Hematopoietic multipotent progenitor cell (in vitro differentiated cells): ENCODE data around the gene PTGIR. TPM values are rescaled to one million over a fixed set of nuclear protein-coding genes. Genes with fewer than 3 reads are reported as not detected.

Experiments
- total RNA-seq: library from RNA; depleted of rRNA; stranded (reverse); fragments of >200 nt; gene quantifications from one replicate; pipeline ENCODE4 v1.2.3, GENCODE V29; 2012

Gene PTGIR
- total RNA-seq, 1 donor = 4.3 TPM

Other genes starting within 250 kb of the PTGIR start
- 2.4 TPM for gene CCDC8, start 211.5 kb downstream of the PTGIR start, total RNA-seq
- gene PNMA8C, start 196.2 kb downstream of the PTGIR start, total RNA-seq = 0.27 TPM
- 7.3 TPM for gene PNMA8A, start 153.5 kb downstream of the PTGIR start, total RNA-seq
- 0.81 TPM for gene PNMA8B, start 129.2 kb downstream of the PTGIR start, total RNA-seq
- gene CALM3, start 23.8 kb downstream of the PTGIR start, total RNA-seq = 76.2 TPM
- gene GNG8, start 11.1 kb upstream of the PTGIR start, total RNA-seq = not detected
- gene DACT3, start 36.1 kb upstream of the PTGIR start, total RNA-seq = under 0.01 TPM
- gene PRKD2, start 92.0 kb upstream of the PTGIR start, total RNA-seq = 50.4 TPM
- gene FKRP, start 121.0 kb upstream of the PTGIR start, total RNA-seq = 19.1 TPM
- 98.3 TPM for gene STRN4, start 121.4 kb upstream of the PTGIR start, total RNA-seq
- gene SLC1A5, start 163.5 kb upstream of the PTGIR start, total RNA-seq = 37.2 TPM
- gene AP2S1, start 225.8 kb upstream of the PTGIR start, total RNA-seq = 75.9 TPM
- 22.1 TPM for gene ARHGAP35, start 235.9 kb upstream of the PTGIR start, total RNA-seq